Body of pancreas (tissue), 4 donors: Measurements from ENCODE around the gene ZRANB3.

Source experiments
- CTCF ChIP-seq, 7 experiments: fragments of 450-650 bp in 4 of 7; fragments of 200-600 bp in 3 of 7; sonication (generic) in 3 of 7; IDR thresholded peaks; one replicate each; pipeline ENCODE4 v1.5.1; 2016 to 2019; ENCODE audit warnings: antibody characterized with exemption in 7 of 7
- POLR2A ChIP-seq, 3 donors: fragments of 450-650 bp; IDR thresholded peaks; one replicate each; pipeline ENCODE4 v1.6.1; 2016; ENCODE audit warnings: antibody characterized with exemption in 3 of 3, mild to moderate bottlenecking in 2 of 3

GRCh38 chr2:135130751-135131150 is 400.3 kb downstream of the ZRANB3 start:
- TF ChIP-seq POLR2A (IDR thresholded peaks at IDR 0.05) (no peak), CTCF (IDR thresholded peaks at IDR 0.05) (no peak)
